HCT116 (cell line): Measurements from ENCODE around the gene ITIH5. TPM values are rescaled to one million over a fixed set of nuclear protein-coding genes. Genes with fewer than 3 reads are reported as not detected.

ENCODE experiments used
- ATAC-seq: fragments of 200-7000 bp; cut with Tn5 transposase; 2 replicates; pipeline ENCODE4 v1.9.1; 2020; ENCODE audit warnings: mild to moderate bottlenecking, moderate library complexity
- BruUV-seq: library from RNA; stranded (reverse); fragments of 400-500 nt; replicated peaks from 2 replicates; lab custom pipeline; 2021; lab: Mats Ljungman, UMichigan
- CTCF ChIA-PET: fragments of 300-600 bp; sonication (Branson Sonifier 250); formaldehyde crosslinking; loops from one replicate; lab custom pipeline; 2021; ENCODE audit warnings: antibody characterized with exemption; lab: Charles Lee
- POLR2A ChIA-PET: fragments of 300-600, 350-600 bp; sonication (Branson Sonifier 250); formaldehyde crosslinking; loops from one replicate; lab custom pipeline; 2021; ENCODE audit warnings: antibody characterized with exemption; lab: Charles Lee
- RAD21 ChIA-PET, 2 experiments: fragments of 300-600 bp; sonication (Branson Sonifier 250); formaldehyde crosslinking; loops; one replicate each; lab custom pipeline; 2023; ENCODE audit warnings: low total read pairs in 2 of 2; ENCODE audit not compliant: uncharacterized antibody in 2 of 2, unreplicated experiment in 2 of 2, low non-redundant PET in 1 of 2; lab: Charles Lee
- DNase-seq: peaks from one replicate; pipeline ENCODE4 v3.0.0-alpha.2; 2010; ENCODE audit warnings: low read depth, low spot score
- H2AFZ ChIP-seq: fragments of 200-600 bp; shearing (Covaris generic), sonication (generic); 2 replicates; pipeline ENCODE4 v1.6.1; 2017; ENCODE audit warnings: low read depth, mixed run types, mixed read lengths, antibody characterized with exemption, low read length; ENCODE audit not compliant: poor library complexity, severe bottlenecking
- H3K27ac ChIP-seq: 2 replicates; pipeline ENCODE4 v1.5.1; 2012; ENCODE audit warnings: low read depth, low read length
- H3K27me3 ChIP-seq: fragments of 200-600 bp; sonication (generic); 2 replicates; pipeline ENCODE4 v1.6.1; 2016; ENCODE audit warnings: mixed run types, low read length, mixed read lengths; ENCODE audit not compliant: insufficient read depth
- H3K36me3 ChIP-seq, 2 experiments: fragments of 200-500 bp in 1 of 2; fragments of 200-600 bp in 1 of 2; sonication (Bioruptor generic) in 1 of 2; sonication (generic) in 1 of 2; 2 replicates each; pipeline versions ENCODE4 v1.5.1 to v1.6.1; 2014 to 2016; ENCODE audit warnings: low read length in 2 of 2, inconsistent platforms in 1 of 2, mixed read lengths in 1 of 2, mixed run types in 1 of 2; ENCODE audit not compliant: insufficient read depth in 2 of 2, control insufficient read depth in 1 of 2
- H3K4me1 ChIP-seq, 2 experiments: fragments of 200-600 bp in 1 of 2; sonication (generic) in 1 of 2; 2 replicates each; pipeline versions ENCODE4 v1.5.1 to v1.6.1; 2012 to 2017; ENCODE audit warnings: low read length in 2 of 2, inconsistent platforms in 1 of 2, mild to moderate bottlenecking in 1 of 2, mixed read lengths in 1 of 2, mixed run types in 1 of 2, moderate library complexity in 1 of 2; ENCODE audit not compliant: insufficient read depth in 2 of 2, control insufficient read depth in 1 of 2
- H3K4me2 ChIP-seq: fragments of 200-600 bp; sonication (generic); 2 replicates; pipeline ENCODE4 v1.6.1; 2017; ENCODE audit warnings: mixed run types, low read length, mixed read lengths
- H3K4me3 ChIP-seq, 2 experiments: fragments of 200-600 bp in 1 of 2; sonication (generic) in 1 of 2; replicated peaks in 1 of 2; 2 replicates each; pipeline ENCODE4 v1.5.1; 2011 to 2016; ENCODE audit warnings: low read length in 2 of 2, control low read depth in 1 of 2, low read depth in 1 of 2, mild to moderate bottlenecking in 1 of 2, mixed read lengths in 1 of 2, mixed run types in 1 of 2
- H3K79me2 ChIP-seq: fragments of 200-600 bp; sonication (generic); 2 replicates; pipeline ENCODE4 v1.6.1; 2017; ENCODE audit warnings: mild to moderate bottlenecking, mixed run types, low read length, moderate library complexity, mixed read lengths; ENCODE audit not compliant: insufficient read depth
- H3K9ac ChIP-seq: fragments of 200-600 bp; sonication (generic); 2 replicates; pipeline ENCODE4 v1.6.1; 2016; ENCODE audit warnings: low read length, mixed read lengths
- H3K9me2 ChIP-seq: fragments of 200-600 bp; sonication (generic), shearing (Covaris generic); 2 replicates; pipeline ENCODE4 v1.6.1; 2017; ENCODE audit warnings: mixed run types, mild to moderate bottlenecking, moderate library complexity; ENCODE audit not compliant: insufficient read depth
- H3K9me3 ChIP-seq, 2 experiments: fragments of 200-500 bp in 1 of 2; fragments of 200-600 bp in 1 of 2; sonication (Bioruptor generic) in 1 of 2; sonication (generic) in 1 of 2; 2 replicates each; pipeline ENCODE4 v1.6.1; 2014 to 2017; ENCODE audit warnings: low read length in 2 of 2, mixed read lengths in 2 of 2, inconsistent platforms in 1 of 2, low read depth in 1 of 2, mild to moderate bottlenecking in 1 of 2, mixed run types in 1 of 2, moderate library complexity in 1 of 2; ENCODE audit not compliant: control insufficient read depth in 1 of 2, insufficient read depth in 1 of 2
- H4K20me1 ChIP-seq: fragments of 200-600 bp; sonication (generic), shearing (Covaris generic); 2 replicates; pipeline ENCODE4 v1.6.1; 2017; ENCODE audit warnings: mixed run types, mild to moderate bottlenecking, moderate library complexity; ENCODE audit not compliant: insufficient read depth
- ELF1 ChIP-seq: IDR thresholded peaks from 2 replicates; pipeline ENCODE4 v1.6.1; 2012; ENCODE audit warnings: low read depth, borderline replicate concordance
- EZH2 ChIP-seq: fragments of 200-600 bp; sonication (generic); IDR thresholded peaks from 2 replicates; pipeline ENCODE4 v1.6.1; 2017; ENCODE audit warnings: antibody characterized with exemption, mixed run types
- JUND ChIP-seq: IDR thresholded peaks from 2 replicates; pipeline ENCODE4 v1.6.1; 2012
- REST ChIP-seq: IDR thresholded peaks from 2 replicates; pipeline ENCODE4 v1.6.1; 2012; ENCODE audit warnings: low read depth
- SRF ChIP-seq: IDR thresholded peaks from 2 replicates; pipeline ENCODE4 v1.6.1; 2012; ENCODE audit warnings: low read depth
- TCF7L2 ChIP-seq: IDR thresholded peaks from 2 replicates; pipeline ENCODE4 v1.7.0; 2011; ENCODE audit warnings: borderline replicate concordance, inconsistent platforms; ENCODE audit not compliant: insufficient read depth, insufficient read length; ENCODE audit errors: extremely low read depth
- ZNF274 ChIP-seq: fragments of 200-500 bp; sonication (Bioruptor generic); IDR thresholded peaks from 2 replicates; pipeline ENCODE4 v1.6.1; 2014; ENCODE audit warnings: mild to moderate bottlenecking, low read depth, low read length, inconsistent platforms
- intact Hi-C: fragments of 100-400 bp; cut with micrococcal nuclease; formaldehyde crosslinking; loops from 2 replicates; pipeline ENCODE4 v1.10.0; 2022
- total RNA-seq: library from RNA; stranded (reverse); gene quantifications from one replicate; pipeline ENCODE4 v1.2.1, GENCODE V29; 2021; ENCODE audit not compliant: unreplicated experiment
- TF ChIP-seq, protein P1 (sequence below): IDR thresholded peaks from 2 replicates; pipeline ENCODE4 v1.6.1; 2011; ENCODE audit warnings: mild to moderate bottlenecking, low read length, moderate library complexity; ENCODE audit not compliant: insufficient replicate concordance; ENCODE audit errors: extremely low read depth

ITIH5 gene
- total RNA-seq, 1 experiment from 2014 or later, result not detected

DNA sequence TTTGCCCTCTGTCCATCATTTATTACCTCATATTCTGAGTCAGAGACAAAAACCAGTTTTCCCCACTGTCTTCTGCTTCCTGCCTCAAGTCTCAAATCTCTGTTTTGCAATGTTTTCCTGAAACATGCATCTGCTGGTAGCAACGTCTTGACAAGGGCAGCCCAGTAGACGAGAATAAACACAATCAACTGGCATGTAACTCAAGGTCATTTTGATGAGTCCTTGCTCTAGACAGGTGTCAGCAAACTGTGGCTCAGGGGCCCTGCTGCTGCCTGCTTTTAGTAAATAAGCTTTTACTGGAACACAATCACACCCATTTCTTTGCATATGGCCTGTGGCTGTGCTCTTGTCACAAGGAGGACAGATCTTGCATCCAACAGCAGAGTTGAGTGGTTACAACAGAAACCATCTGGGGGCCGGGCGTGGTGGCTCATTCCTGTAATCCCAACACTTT lies 59.8 kb downstream of the ITIH5 start:
- ATAC-seq (no peak), DNase-seq (no peak)
- Histone ChIP-seq H2AFZ (no peak overlapping the region), H3K36me3 (no peaks in the 10 kb centered on the region), H3K27me3 (peaks cover 27% of the 10 kb centered on the region), H4K20me1 (no peaks in the 10 kb centered on the region), H3K79me2 (no peaks in the 10 kb centered on the region), H3K9me2 (no peaks in the 10 kb centered on the region), H3K4me3 (no peak overlapping the region), H3K9ac (no peak overlapping the region), H3K9me3 (no peaks in the 10 kb centered on the region), H3K4me2 (no peak overlapping the region), H3K4me1 (no peaks in the 10 kb centered on the region), H3K27ac (no peak overlapping the region)
- intact Hi-C loops, result no loop called here
- ChIA-PET RAD21 (no interaction called here), CTCF (no interaction called here), POLR2A (no interaction called here)
- no TSS peak for BruUV-seq
- TF ChIP-seq REST (no peak), EZH2 (no peak), ELF1 (no peak), SRF (no peak), ZNF274 (no peak), TCF7L2 (no peak), JUND (no peak)
- TF ChIP-seq, protein P1, sequence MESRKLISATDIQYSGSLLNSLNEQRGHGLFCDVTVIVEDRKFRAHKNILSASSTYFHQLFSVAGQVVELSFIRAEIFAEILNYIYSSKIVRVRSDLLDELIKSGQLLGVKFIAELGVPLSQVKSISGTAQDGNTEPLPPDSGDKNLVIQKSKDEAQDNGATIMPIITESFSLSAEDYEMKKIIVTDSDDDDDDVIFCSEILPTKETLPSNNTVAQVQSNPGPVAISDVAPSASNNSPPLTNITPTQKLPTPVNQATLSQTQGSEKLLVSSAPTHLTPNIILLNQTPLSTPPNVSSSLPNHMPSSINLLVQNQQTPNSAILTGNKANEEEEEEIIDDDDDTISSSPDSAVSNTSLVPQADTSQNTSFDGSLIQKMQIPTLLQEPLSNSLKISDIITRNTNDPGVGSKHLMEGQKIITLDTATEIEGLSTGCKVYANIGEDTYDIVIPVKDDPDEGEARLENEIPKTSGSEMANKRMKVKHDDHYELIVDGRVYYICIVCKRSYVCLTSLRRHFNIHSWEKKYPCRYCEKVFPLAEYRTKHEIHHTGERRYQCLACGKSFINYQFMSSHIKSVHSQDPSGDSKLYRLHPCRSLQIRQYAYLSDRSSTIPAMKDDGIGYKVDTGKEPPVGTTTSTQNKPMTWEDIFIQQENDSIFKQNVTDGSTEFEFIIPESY, result no peak
